Uterus (tissue), 2 donors: Measurements from ENCODE around the gene PGRMC2.

ENCODE experiments used
- CTCF ChIP-seq, 4 experiments: fragments of 200-600 bp in 2 of 4; fragments of 450-650 bp in 2 of 4; sonication (generic) in 2 of 4; IDR thresholded peaks; one replicate each; pipeline ENCODE4 v1.5.1; 2016 to 2019; ENCODE audit warnings: antibody characterized with exemption in 4 of 4, mild to moderate bottlenecking in 2 of 4, moderate library complexity in 1 of 4
- POLR2A ChIP-seq, 2 donors: fragments of 450-650 bp; IDR thresholded peaks; one replicate each; pipeline ENCODE4 v1.6.1; 2016; ENCODE audit warnings: antibody characterized with exemption in 2 of 2, mild to moderate bottlenecking in 1 of 2, moderate library complexity in 1 of 2

- no peak for TF ChIP-seq CTCF (IDR thresholded peaks at IDR 0.05)
- no peak for TF ChIP-seq POLR2A (IDR thresholded peaks at IDR 0.05)
Measured at GRCh38 chr4:128247906-128248305, 39.7 kb downstream of the PGRMC2 start.
